H1 (cell line): ENCODE results near the gene FAM107A. TPM values are rescaled to one million over a fixed set of nuclear protein-coding genes. Genes with fewer than 3 reads are reported as not detected.

Source experiments
- CTCF ChIA-PET: fragments of 300-600 bp; sonication (Branson Sonifier 250); formaldehyde crosslinking; loops from one replicate; lab custom pipeline; 2021; ENCODE audit not compliant: partially characterized antibody; lab: Charles Lee
- POLR2A ChIA-PET: fragments of 300-600 bp; sonication (Branson Sonifier 250); formaldehyde crosslinking; loops from one replicate; lab custom pipeline; 2021; ENCODE audit warnings: inconsistent platforms; ENCODE audit not compliant: partially characterized antibody; lab: Charles Lee
- DNase-seq, 2 experiments: peaks; one replicate each; pipeline versions ENCODE4 v3.0.0 to v3.0.0-alpha.2; 2010 to 2022; ENCODE audit warnings: low spot score in 2 of 2, low read depth in 1 of 2, mixed read lengths in 1 of 2
- FAIRE-seq: peaks from 2 replicates; lab custom pipeline; 2011; peaks lifted over from hg19 to GRCh38; lab: Jason Lieb, UNC
- H2AFZ ChIP-seq: 2 replicates; pipeline ENCODE4 v1.8.1; 2012; ENCODE audit warnings: low read length, inconsistent platforms
- H2AK5ac ChIP-seq: 2 replicates; pipeline ENCODE4 v1.6.1; 2013; ENCODE audit warnings: low read depth, low read length
- H2BK120ac ChIP-seq: replicated peaks from 2 replicates; pipeline ENCODE3; 2013; ENCODE audit warnings: low read depth, low read length, inconsistent platforms
- H2BK12ac ChIP-seq: 2 replicates; pipeline ENCODE4 v1.6.1; 2013; ENCODE audit warnings: low read depth, low read length
- H2BK15ac ChIP-seq: 2 replicates; pipeline ENCODE4 v1.6.1; 2013; ENCODE audit warnings: low read length
- H2BK20ac ChIP-seq: 2 replicates; pipeline ENCODE4 v1.6.1; 2013; ENCODE audit warnings: low read length
- H2BK5ac ChIP-seq: 2 replicates; pipeline ENCODE4 v1.6.1; 2013; ENCODE audit warnings: low read depth, low read length
- H3K14ac ChIP-seq: 2 replicates; pipeline ENCODE4 v1.6.1; 2013; ENCODE audit warnings: inconsistent platforms; ENCODE audit not compliant: insufficient read length
- H3K18ac ChIP-seq: 2 replicates; pipeline ENCODE4 v1.6.1; 2013; ENCODE audit warnings: low read length; ENCODE audit errors: extremely low read depth
- H3K23ac ChIP-seq: 2 replicates; pipeline ENCODE4 v1.6.1; 2013; ENCODE audit warnings: inconsistent platforms; ENCODE audit not compliant: insufficient read length
- H3K23me2 ChIP-seq: 2 replicates; pipeline ENCODE4 v1.6.1; 2013; ENCODE audit warnings: low read depth, low read length
- H3K27ac ChIP-seq: 2 replicates; pipeline ENCODE4 v1.6.1; 2011; ENCODE audit warnings: low read depth, low read length, inconsistent platforms
- H3K27me3 ChIP-seq, 4 experiments: replicated peaks in 1 of 4; 1 replicate in 1 of 4; 2 replicates in 3 of 4; pipeline versions ENCODE4 v1.6.1 to v1.8.1; 2011 to 2013; ENCODE audit warnings: low read length in 3 of 4, mild to moderate bottlenecking in 3 of 4, inconsistent platforms in 2 of 4, mixed read lengths in 2 of 4, moderate library complexity in 1 of 4; ENCODE audit not compliant: control insufficient read depth in 3 of 4, insufficient read depth in 3 of 4; ENCODE audit errors: extremely low read depth in 1 of 4
- H3K36me3 ChIP-seq, 4 experiments: 2 replicates each; pipeline versions ENCODE4 v1.6.1 to v1.8.1; 2011 to 2013; ENCODE audit warnings: mild to moderate bottlenecking in 4 of 4, low read length in 3 of 4, moderate library complexity in 2 of 4, control low read depth in 1 of 4, inconsistent platforms in 1 of 4; ENCODE audit not compliant: insufficient read depth in 4 of 4, control insufficient read depth in 2 of 4
- H3K4ac ChIP-seq: replicated peaks from 2 replicates; pipeline ENCODE3; 2013; ENCODE audit warnings: low read length, low read depth, mixed read lengths, inconsistent platforms; ENCODE audit not compliant: insufficient read length
- H3K4me1 ChIP-seq, 4 experiments: replicated peaks in 1 of 4; 1 replicate in 1 of 4; 2 replicates in 3 of 4; pipeline versions ENCODE4 v1.6.1 to v1.8.1; 2011 to 2013; ENCODE audit warnings: low read length in 3 of 4, inconsistent platforms in 2 of 4, mixed read lengths in 1 of 4; ENCODE audit not compliant: insufficient read depth in 4 of 4, control insufficient read depth in 3 of 4
- H3K4me2 ChIP-seq, 2 experiments: 2 replicates each; pipeline versions ENCODE4 v1.6.1 to v1.8.1; 2011 to 2013; ENCODE audit warnings: low read depth in 2 of 2, low read length in 2 of 2, control low read depth in 1 of 2, inconsistent platforms in 1 of 2, mild to moderate bottlenecking in 1 of 2; ENCODE audit not compliant: insufficient read depth in 1 of 2
- H3K4me3 ChIP-seq, 4 experiments: fragments of 200-600, 300-600 bp in 1 of 4; sonication (generic), shearing (Covaris generic), sonication (Bioruptor Twin) in 1 of 4; 2 replicates each; pipeline versions ENCODE4 v1.5.1 to v1.8.1; 2011 to 2016; ENCODE audit warnings: low read length in 4 of 4, low read depth in 3 of 4, control low read depth in 2 of 4, inconsistent platforms in 2 of 4, mild to moderate bottlenecking in 2 of 4, mixed read lengths in 1 of 4, moderate library complexity in 1 of 4; ENCODE audit not compliant: insufficient read depth in 2 of 4; ENCODE audit errors: extremely low read depth in 1 of 4
- H3K56ac ChIP-seq: replicated peaks from 2 replicates; pipeline ENCODE3; 2013; ENCODE audit warnings: low read depth, mild to moderate bottlenecking, mixed read lengths, low read length, inconsistent platforms; ENCODE audit not compliant: insufficient read length
- H3K79me1 ChIP-seq: 2 replicates; pipeline ENCODE4 v1.6.1; 2013; ENCODE audit warnings: low read depth, low read length, control low read depth
- H3K79me2 ChIP-seq, 2 experiments: 2 replicates each; pipeline versions ENCODE4 v1.6.1 to v1.8.1; 2012 to 2013; ENCODE audit warnings: low read length in 2 of 2, mild to moderate bottlenecking in 2 of 2, inconsistent platforms in 1 of 2; ENCODE audit not compliant: insufficient read depth in 2 of 2, control insufficient read depth in 1 of 2
- H3K9ac ChIP-seq, 4 experiments: replicated peaks in 1 of 4; 1 replicate in 1 of 4; 2 replicates in 3 of 4; pipeline versions ENCODE4 v1.6.1 to v1.8.1; 2011 to 2013; ENCODE audit warnings: low read depth in 3 of 4, low read length in 3 of 4, control low read depth in 2 of 4, mild to moderate bottlenecking in 2 of 4, moderate library complexity in 2 of 4, inconsistent platforms in 1 of 4; ENCODE audit errors: extremely low read depth in 1 of 4
- H3K9me3 ChIP-seq, 2 experiments: 2 replicates each; pipeline versions ENCODE4 v1.6.1 to v1.8.1; 2012 to 2013; ENCODE audit warnings: mild to moderate bottlenecking in 2 of 2, moderate library complexity in 2 of 2, control low read depth in 1 of 2, inconsistent platforms in 1 of 2, low read depth in 1 of 2, low read length in 1 of 2, mixed read lengths in 1 of 2; ENCODE audit not compliant: insufficient read depth in 2 of 2
- H4K20me1 ChIP-seq, 2 experiments: replicated peaks in 1 of 2; 2 replicates each; pipeline versions ENCODE3 to v1.8.1; 2011 to 2013; ENCODE audit warnings: inconsistent platforms in 2 of 2, low read length in 2 of 2, mild to moderate bottlenecking in 1 of 2; ENCODE audit not compliant: insufficient read depth in 2 of 2, control insufficient read depth in 1 of 2
- H4K5ac ChIP-seq: 2 replicates; pipeline ENCODE4 v1.6.1; 2013; ENCODE audit warnings: low read length, low read depth, mixed read lengths, inconsistent platforms; ENCODE audit not compliant: insufficient read length
- H4K8ac ChIP-seq: 2 replicates; pipeline ENCODE4 v1.8.0; 2013; ENCODE audit warnings: mild to moderate bottlenecking, moderate library complexity, low read length, inconsistent platforms; ENCODE audit not compliant: insufficient read depth; ENCODE audit errors: extremely low read depth
- H4K91ac ChIP-seq: replicated peaks from 2 replicates; pipeline ENCODE3; 2013; ENCODE audit warnings: low read length, mixed read lengths, inconsistent platforms; ENCODE audit not compliant: insufficient read length
- ATF3 ChIP-seq: IDR thresholded peaks from 2 replicates; pipeline ENCODE4 v1.6.1; 2011; ENCODE audit warnings: low read depth, mild to moderate bottlenecking, low read length; ENCODE audit not compliant: insufficient read depth
- BACH1 ChIP-seq: IDR thresholded peaks from 2 replicates; pipeline ENCODE4 v1.6.1; 2012; ENCODE audit warnings: low read length, improper control_type of control experiment
- CTCF ChIP-seq, 3 experiments: IDR thresholded peaks; 1 replicate in 2 of 3; 2 replicates in 1 of 3; pipeline versions ENCODE4 v1.5.1 to v1.6.1; 2011; ENCODE audit warnings: low read length in 3 of 3, mild to moderate bottlenecking in 3 of 3, inconsistent platforms in 2 of 3, low read depth in 1 of 3, moderate library complexity in 1 of 3; ENCODE audit not compliant: insufficient read depth in 1 of 3; ENCODE audit errors: control extremely low read depth in 1 of 3
- EGR1 ChIP-seq: IDR thresholded peaks from 2 replicates; pipeline ENCODE4 v1.6.1; 2011; ENCODE audit warnings: low read depth, low read length, borderline replicate concordance
- GTF2F1 ChIP-seq: IDR thresholded peaks from 2 replicates; pipeline ENCODE4 v1.6.1; 2012; ENCODE audit warnings: low read depth, low read length, improper control_type of control experiment, borderline replicate concordance
- HDAC2 ChIP-seq, 2 experiments: fragments of 300-600 bp in 1 of 2; sonication (generic) in 1 of 2; IDR thresholded peaks; 2 replicates each; pipeline ENCODE4 v1.6.1; 2011 to 2012; ENCODE audit warnings: low read depth in 2 of 2, low read length in 2 of 2, mild to moderate bottlenecking in 2 of 2, moderate library complexity in 2 of 2, borderline replicate concordance in 1 of 2, inconsistent platforms in 1 of 2
- NANOG ChIP-seq: IDR thresholded peaks from 2 replicates; pipeline ENCODE4 v1.6.1; 2011; ENCODE audit warnings: low read length, low read depth, mild to moderate bottlenecking, inconsistent platforms; ENCODE audit not compliant: insufficient read depth, poor library complexity, severe bottlenecking
- RBBP5 ChIP-seq: IDR thresholded peaks from 2 replicates; pipeline ENCODE4 v1.7.1; 2012; ENCODE audit warnings: low read depth, mild to moderate bottlenecking, inconsistent platforms, low read length, moderate library complexity, borderline replicate concordance
- SP2 ChIP-seq: IDR thresholded peaks from 2 replicates; pipeline ENCODE4 v1.6.1; 2012; ENCODE audit warnings: mild to moderate bottlenecking, low read length, inconsistent platforms
- SP4 ChIP-seq: IDR thresholded peaks from 2 replicates; pipeline ENCODE4 v1.6.1; 2012; ENCODE audit warnings: low read length, inconsistent platforms
- TBP ChIP-seq: IDR thresholded peaks from 2 replicates; pipeline ENCODE4 v1.6.1; 2011; ENCODE audit warnings: low read depth, low read length, improper control_type of control experiment
- WGBS, 2 experiments: shearing (Covaris generic) in 1 of 2; methylation state at CpG; one replicate each; pipeline versions ENCODE4 v1.1.6 to v1.1.7; 2013 to 2015; ENCODE audit warnings: low lambda C conversion rate in 2 of 2, mixed read lengths in 2 of 2, inconsistent platforms in 1 of 2, low coverage in 1 of 2, missing lambda C conversion rate in 1 of 2; ENCODE audit not compliant: insufficient replicate concordance in 2 of 2, insufficient coverage in 1 of 2, insufficient read length in 1 of 2; ENCODE audit errors: extremely low coverage in 1 of 2, missing lambda C conversion rate in 1 of 2; 5-methylcytosine and 5-hydroxymethylcytosine counted together
- polyA plus RNA-seq, 7 experiments: library from polyadenylated mRNA; depleted of rRNA in 3 of 7; stranded (reverse) in 5 of 7; unstranded in 2 of 7; fragments of >200 nt in 5 of 7; fragments of 200-250 nt in 2 of 7; gene quantifications; 1 replicate in 5 of 7; 2 replicates in 1 of 7; 4 replicates in 1 of 7; pipeline versions ENCODE4 v1.2.1 to v1.2.3, GENCODE V29; 2011 to 2013; ENCODE audit warnings: missing spikeins in 2 of 7, mixed read lengths in 2 of 7
- total RNA-seq: library from RNA; stranded (reverse); fragmentation: NEBNext Ultra II Directional; extraction: Animal tissue kit (Norgen Biotek cat#: 25700); gene quantifications from 2 replicates; pipeline ENCODE4 v1.2.1, GENCODE V29; 2021

FAM107A gene
- total and polyA plus RNA-seq, 2 of the 8 experiments (the other 6 are each of a cell fraction or from before 2014, with no cell fraction given), result 0.51 to 0.65 TPM

GRCh38 chr3:58606693-58607092, 29.5 kb upstream of the FAM107A start:
- Histone ChIP-seq H2BK20ac (no peak overlapping the region), H3K27ac (no peak overlapping the region), H3K27me3 (no peaks in the 10 kb centered on the region), H2BK5ac (no peak overlapping the region), H4K8ac (no peak overlapping the region), H4K5ac (no peak overlapping the region), H2AK5ac (no peak overlapping the region), H2BK15ac (no peak overlapping the region), H3K4me1 (no peaks in the 10 kb centered on the region), H3K56ac (no peak overlapping the region), H2BK12ac (no peak overlapping the region), H4K20me1 (no peaks in the 10 kb centered on the region), H4K91ac (no peak overlapping the region), H3K23ac (no peak overlapping the region), H3K9ac (no peak overlapping the region), H2BK120ac (no peak overlapping the region), H3K79me1 (no peaks in the 10 kb centered on the region; the same call in 1 of the 2 replicates), H3K4me3 (no peak overlapping the region), H3K9me3 (no peaks in the 10 kb centered on the region), H3K18ac (no peak overlapping the region), H3K79me2 (no peaks in the 10 kb centered on the region), H2AFZ (no peak overlapping the region), H3K36me3 (no peaks in the 10 kb centered on the region), H3K14ac (no peak overlapping the region), H3K4me2 (no peak overlapping the region), H3K4ac (no peak overlapping the region), H3K23me2 (no peaks in the 10 kb centered on the region)
- DNase-seq (no peak), FAIRE-seq (no peak)
- 79% methylated on average over 1 of the region's 1 CpG; no CpG with 5 or more reads in 1 of the 2 experiments for WGBS, 2 experiments
- ChIA-PET POLR2A (interaction anchor here (0.6 kb wide), 1 partner anchor 9 kb away, joined by 3 read pairs; no protein-coding TSS in a partner anchor), CTCF (interaction anchor here (0.9 to 4.1 kb wide), 7 partner anchors 9 to 301 kb away, joined by 3 to 15 read pairs (median 3); partner anchors contain the start of gene RPP14)
- TF ChIP-seq ATF3 (no peak), BACH1 (no peak), SP4 (no peak), NANOG (no peak), GTF2F1 (no peak), HDAC2 (IDR thresholded peaks at IDR 0.05; ENCODE audit: borderline replicate concordance in 1 of 2, low read depth in 2 of 2, low read length in 2 of 2) (no peak), CTCF (IDR thresholded peaks at IDR 0.05; ENCODE audit: control extremely low read depth in 1 of 3, insufficient read depth in 1 of 3, low read depth in 1 of 3, low read length in 3 of 3) (no peak), SP2 (no peak), TBP (no peak), EGR1 (no peak), RBBP5 (no peak)
